Chondrocyte (in vitro differentiated cells): ENCODE data around the gene FAM184A. TPM values are rescaled to one million over a fixed set of nuclear protein-coding genes. Genes with fewer than 3 reads are reported as not detected.

Experiments used
- DNase-seq: peaks from one replicate; pipeline ENCODE4 v3.0.0; 2021; ENCODE audit warnings: mixed read lengths, low spot score
- H3K27ac Mint-ChIP-seq: one replicate; pipeline ENCODE4 v1.8.0; 2021; ENCODE audit warnings: mild to moderate bottlenecking, moderate library complexity, mixed read lengths; ENCODE audit not compliant: unreplicated experiment
- H3K27me3 Mint-ChIP-seq: 2 replicates; pipeline ENCODE4 v1.8.0; 2021; ENCODE audit warnings: low read depth, mixed read lengths
- H3K36me3 Mint-ChIP-seq: 2 replicates; pipeline ENCODE4 v1.8.0; 2021; ENCODE audit warnings: low read depth, mixed read lengths
- H3K4me1 Mint-ChIP-seq: 2 replicates; pipeline ENCODE4 v1.8.0; 2021; ENCODE audit warnings: low read depth, mild to moderate bottlenecking, mixed read lengths
- H3K4me3 Mint-ChIP-seq: one replicate; pipeline ENCODE4 v1.8.0; 2021; ENCODE audit warnings: mild to moderate bottlenecking, moderate library complexity, mixed read lengths; ENCODE audit not compliant: unreplicated experiment
- H3K9me3 Mint-ChIP-seq: 2 replicates; pipeline ENCODE4 v1.8.0; 2021; ENCODE audit warnings: low read depth, mixed read lengths
- CTCF ChIP-seq: fragments of 200-600 bp; sonication (generic); IDR thresholded peaks from 2 replicates; pipeline ENCODE4 v1.5.0; 2021; ENCODE audit warnings: antibody characterized with exemption, mild to moderate bottlenecking, moderate library complexity
- total RNA-seq: library from RNA; stranded (reverse); gene quantifications from 3 replicates; pipeline ENCODE4 v1.2.1, GENCODE V29; 2021

The FAM184A gene
- total RNA-seq, 1 donor from 2014 or later, result 0.52 TPM

GRCh38 chr6:118981884-118982574 lies 96.4 kb downstream of the FAM184A start:
- Mint-ChIP-seq H3K4me1 (no peaks in the 10 kb centered on the region), H3K9me3 (no peaks in the 10 kb centered on the region), H3K36me3 (peaks cover 3% of the 10 kb centered on the region), H3K27me3 (no peaks in the 10 kb centered on the region), H3K27ac (no peak overlapping the region), H3K4me3 (no peak overlapping the region)
- no peak for TF ChIP-seq CTCF
- DNase-seq, result no peak

GRCh38 chr6:118980063-118980462 lies 98.4 kb downstream of the FAM184A start:
- no peak overlapping the region for H3K27ac Mint-ChIP-seq
- H3K36me3 Mint-ChIP-seq, result peaks cover 3% of the 10 kb centered on the region
- DNase-seq, result no peak
- H3K27me3 Mint-ChIP-seq, result no peaks in the 10 kb centered on the region
- H3K4me1 Mint-ChIP-seq, result no peaks in the 10 kb centered on the region
- no peak overlapping the region for H3K4me3 Mint-ChIP-seq
- H3K9me3 Mint-ChIP-seq, result no peaks in the 10 kb centered on the region
- TF ChIP-seq CTCF, result no peak

- Mint-ChIP-seq H3K36me3 (peaks cover 2% of the 10 kb centered on the region), H3K4me3 (no peak overlapping the region), H3K27me3 (no peaks in the 10 kb centered on the region), H3K9me3 (no peaks in the 10 kb centered on the region), H3K27ac (no peak overlapping the region), H3K4me1 (no peaks in the 10 kb centered on the region)
- TF ChIP-seq CTCF, result no peak
- DNase-seq, result no peak
Measured at GRCh38 chr6:118974790-118975189, 103.7 kb downstream of the FAM184A start.

GRCh38 chr6:118971682-118972081 lies 106.8 kb downstream of the FAM184A start:
- no peak overlapping the region for H3K27ac Mint-ChIP-seq
- H3K4me1 Mint-ChIP-seq, result no peaks in the 10 kb centered on the region
- DNase-seq, result no peak
- H3K4me3 Mint-ChIP-seq, result no peak overlapping the region
- no peaks in the 10 kb centered on the region for H3K36me3 Mint-ChIP-seq
- TF ChIP-seq CTCF, result no peak
- no peaks in the 10 kb centered on the region for H3K9me3 Mint-ChIP-seq
- H3K27me3 Mint-ChIP-seq, result no peaks in the 10 kb centered on the region

- Mint-ChIP-seq H3K27ac (no peak overlapping the region), H3K4me3 (no peak overlapping the region), H3K36me3 (no peaks in the 10 kb centered on the region), H3K4me1 (no peaks in the 10 kb centered on the region), H3K9me3 (no peaks in the 10 kb centered on the region), H3K27me3 (no peaks in the 10 kb centered on the region)
- TF ChIP-seq CTCF, result no peak
- DNase-seq, result no peak
Measured at GRCh38 chr6:118970866-118971265, 107.6 kb downstream of the FAM184A start.
